Measurements from ENCODE around the gene DHX36. TPM values are rescaled to one million over a fixed set of nuclear protein-coding genes. Genes with fewer than 3 reads are reported as not detected.

Gene DHX36
- total RNA-seq, 1 experiment from 2014 or later, result 117 TPM

- H2AFZ ChIP-seq (ENCODE audit: low read length), result no peak overlapping the region
- no peaks in the 10 kb centered on the region for H4K20me1 ChIP-seq (ENCODE audit: insufficient read depth, low read depth, low read length)
- H3K79me2 ChIP-seq (ENCODE audit: low read length), result peaks cover 31% of the 10 kb centered on the region
- no peaks in the 10 kb centered on the region for H3K9me3 ChIP-seq (ENCODE audit: low read length)
- H3K4me1 ChIP-seq (ENCODE audit: low read length), result no peaks in the 10 kb centered on the region
- H3K4me3 ChIP-seq (ENCODE audit: low read length), result no peak overlapping the region
- H3K9ac ChIP-seq (ENCODE audit: low read length), result no peak overlapping the region
- no peaks in the 10 kb centered on the region for H3K27me3 ChIP-seq (ENCODE audit: low read length)
- no peak for DNase-seq
- H3K27ac ChIP-seq (ENCODE audit: low read length), result no peak overlapping the region
- H3K4me2 ChIP-seq (ENCODE audit: low read depth, low read length, poor library complexity, severe bottlenecking), result no peak overlapping the region
- no peaks in the 10 kb centered on the region for H3K9me2 ChIP-seq (replicated peaks; ENCODE audit: insufficient read depth, low read length)
- H3K36me3 ChIP-seq (ENCODE audit: insufficient read depth, low read length), result peaks cover 87% of the 10 kb centered on the region
Observed at GRCh38 chr3:154275965-154276364, 48.3 kb downstream of the DHX36 start.

- Histone ChIP-seq H3K4me1 (ENCODE audit: low read length) (no peaks in the 10 kb centered on the region), H3K4me2 (ENCODE audit: low read depth, low read length, poor library complexity, severe bottlenecking) (no peak overlapping the region), H3K9me3 (ENCODE audit: low read length) (no peaks in the 10 kb centered on the region), H3K36me3 (ENCODE audit: insufficient read depth, low read length) (peaks cover 86% of the 10 kb centered on the region), H4K20me1 (ENCODE audit: insufficient read depth, low read depth, low read length) (no peaks in the 10 kb centered on the region), H3K79me2 (ENCODE audit: low read length) (peaks cover 28% of the 10 kb centered on the region), H3K27me3 (ENCODE audit: low read length) (no peaks in the 10 kb centered on the region), H2AFZ (ENCODE audit: low read length) (no peak overlapping the region), H3K4me3 (ENCODE audit: low read length) (no peak overlapping the region), H3K27ac (ENCODE audit: low read length) (no peak overlapping the region), H3K9ac (ENCODE audit: low read length) (no peak overlapping the region), H3K9me2 (replicated peaks; ENCODE audit: insufficient read depth, low read length) (no peaks in the 10 kb centered on the region)
- no peak for DNase-seq
Observed at GRCh38 chr3:154275292-154275691, 49.0 kb downstream of the DHX36 start.

GRCh38 chr3:154274348-154274747 is 49.9 kb downstream of the DHX36 start:
- Histone ChIP-seq H3K4me2 (ENCODE audit: low read depth, low read length, poor library complexity, severe bottlenecking) (no peak overlapping the region), H3K9me2 (replicated peaks; ENCODE audit: insufficient read depth, low read length) (no peaks in the 10 kb centered on the region), H3K27me3 (ENCODE audit: low read length) (no peaks in the 10 kb centered on the region), H3K36me3 (ENCODE audit: insufficient read depth, low read length) (peaks cover 86% of the 10 kb centered on the region), H3K9me3 (ENCODE audit: low read length) (no peaks in the 10 kb centered on the region), H3K9ac (ENCODE audit: low read length) (no peak overlapping the region), H3K4me3 (ENCODE audit: low read length) (no peak overlapping the region), H4K20me1 (ENCODE audit: insufficient read depth, low read depth, low read length) (no peaks in the 10 kb centered on the region), H3K4me1 (ENCODE audit: low read length) (no peaks in the 10 kb centered on the region), H2AFZ (ENCODE audit: low read length) (no peak overlapping the region), H3K27ac (ENCODE audit: low read length) (no peak overlapping the region), H3K79me2 (ENCODE audit: low read length) (peaks cover 34% of the 10 kb centered on the region)
- DNase-seq, result no peak

GRCh38 chr3:154273381-154273780 is 50.9 kb downstream of the DHX36 start:
- Histone ChIP-seq H3K9me2 (replicated peaks; ENCODE audit: insufficient read depth, low read length) (no peaks in the 10 kb centered on the region), H2AFZ (ENCODE audit: low read length) (no peak overlapping the region), H3K4me1 (ENCODE audit: low read length) (no peaks in the 10 kb centered on the region), H3K9me3 (ENCODE audit: low read length) (no peaks in the 10 kb centered on the region), H3K27ac (ENCODE audit: low read length) (no peak overlapping the region), H3K4me3 (ENCODE audit: low read length) (no peak overlapping the region), H3K4me2 (ENCODE audit: low read depth, low read length, poor library complexity, severe bottlenecking) (no peak overlapping the region), H3K36me3 (ENCODE audit: insufficient read depth, low read length) (peaks cover 88% of the 10 kb centered on the region), H3K9ac (ENCODE audit: low read length) (no peak overlapping the region), H3K79me2 (ENCODE audit: low read length) (peaks cover 38% of the 10 kb centered on the region), H3K27me3 (ENCODE audit: low read length) (no peaks in the 10 kb centered on the region), H4K20me1 (ENCODE audit: insufficient read depth, low read depth, low read length) (no peaks in the 10 kb centered on the region)
- DNase-seq, result no peak

GRCh38 chr3:154254527-154254926 is 69.8 kb downstream of the DHX36 start:
- H3K9ac ChIP-seq (ENCODE audit: low read length), result no peak overlapping the region
- no peaks in the 10 kb centered on the region for H4K20me1 ChIP-seq (ENCODE audit: insufficient read depth, low read depth, low read length)
- H3K36me3 ChIP-seq (ENCODE audit: insufficient read depth, low read length), result peaks cover 60% of the 10 kb centered on the region
- no peaks in the 10 kb centered on the region for H3K9me3 ChIP-seq (ENCODE audit: low read length)
- no peaks in the 10 kb centered on the region for H3K9me2 ChIP-seq (replicated peaks; ENCODE audit: insufficient read depth, low read length)
- DNase-seq, result no peak
- no peak overlapping the region for H2AFZ ChIP-seq (ENCODE audit: low read length)
- H3K27me3 ChIP-seq (ENCODE audit: low read length), result no peaks in the 10 kb centered on the region
- no peaks in the 10 kb centered on the region for H3K4me1 ChIP-seq (ENCODE audit: low read length)
- no peak overlapping the region for H3K27ac ChIP-seq (ENCODE audit: low read length)
- H3K4me2 ChIP-seq (ENCODE audit: low read depth, low read length, poor library complexity, severe bottlenecking), result no peak overlapping the region
- no peaks in the 10 kb centered on the region for H3K79me2 ChIP-seq (ENCODE audit: low read length)
- H3K4me3 ChIP-seq (ENCODE audit: low read length), result no peak overlapping the region

- Histone ChIP-seq H3K27me3 (ENCODE audit: low read length) (no peaks in the 10 kb centered on the region), H4K20me1 (ENCODE audit: insufficient read depth, low read depth, low read length) (no peaks in the 10 kb centered on the region), H3K9me3 (ENCODE audit: low read length) (no peaks in the 10 kb centered on the region), H3K36me3 (ENCODE audit: insufficient read depth, low read length) (peaks cover 45% of the 10 kb centered on the region), H2AFZ (ENCODE audit: low read length) (no peak overlapping the region), H3K9ac (ENCODE audit: low read length) (no peak overlapping the region), H3K79me2 (ENCODE audit: low read length) (no peaks in the 10 kb centered on the region), H3K27ac (ENCODE audit: low read length) (no peak overlapping the region), H3K4me3 (ENCODE audit: low read length) (no peak overlapping the region), H3K4me1 (ENCODE audit: low read length) (no peaks in the 10 kb centered on the region), H3K9me2 (replicated peaks; ENCODE audit: insufficient read depth, low read length) (no peaks in the 10 kb centered on the region), H3K4me2 (ENCODE audit: low read depth, low read length, poor library complexity, severe bottlenecking) (no peak overlapping the region)
- DNase-seq, result peak; percentile 87
Observed at GRCh38 chr3:154252759-154253638, 71.3 kb downstream of the DHX36 start.

- no peaks in the 10 kb centered on the region for H3K4me1 ChIP-seq (ENCODE audit: low read length)
- no peak overlapping the region for H3K9ac ChIP-seq (ENCODE audit: low read length)
- no peaks in the 10 kb centered on the region for H3K27me3 ChIP-seq (ENCODE audit: low read length)
- H3K4me2 ChIP-seq (ENCODE audit: low read depth, low read length, poor library complexity, severe bottlenecking), result no peak overlapping the region
- H2AFZ ChIP-seq (ENCODE audit: low read length), result no peak overlapping the region
- no peak overlapping the region for H3K27ac ChIP-seq (ENCODE audit: low read length)
- DNase-seq, result peak; percentile 29
- peaks cover 37% of the 10 kb centered on the region for H3K36me3 ChIP-seq (ENCODE audit: insufficient read depth, low read length)
- no peaks in the 10 kb centered on the region for H3K9me2 ChIP-seq (replicated peaks; ENCODE audit: insufficient read depth, low read length)
- no peak overlapping the region for H3K4me3 ChIP-seq (ENCODE audit: low read length)
- no peaks in the 10 kb centered on the region for H3K79me2 ChIP-seq (ENCODE audit: low read length)
- H4K20me1 ChIP-seq (ENCODE audit: insufficient read depth, low read depth, low read length), result no peaks in the 10 kb centered on the region
- no peaks in the 10 kb centered on the region for H3K9me3 ChIP-seq (ENCODE audit: low read length)
Observed at GRCh38 chr3:154251610-154252009, 72.7 kb downstream of the DHX36 start.

- no peaks in the 10 kb centered on the region for H3K9me2 ChIP-seq (replicated peaks; ENCODE audit: insufficient read depth, low read length)
- no peaks in the 10 kb centered on the region for H3K9me3 ChIP-seq (ENCODE audit: low read length)
- H3K4me3 ChIP-seq (ENCODE audit: low read length), result no peak overlapping the region
- H4K20me1 ChIP-seq (ENCODE audit: insufficient read depth, low read depth, low read length), result no peaks in the 10 kb centered on the region
- H3K27ac ChIP-seq (ENCODE audit: low read length), result no peak overlapping the region
- peaks cover 30% of the 10 kb centered on the region for H3K36me3 ChIP-seq (ENCODE audit: insufficient read depth, low read length)
- no peak overlapping the region for H3K4me2 ChIP-seq (ENCODE audit: low read depth, low read length, poor library complexity, severe bottlenecking)
- no peaks in the 10 kb centered on the region for H3K27me3 ChIP-seq (ENCODE audit: low read length)
- H3K9ac ChIP-seq (ENCODE audit: low read length), result no peak overlapping the region
- H2AFZ ChIP-seq (ENCODE audit: low read length), result no peak overlapping the region
- no peaks in the 10 kb centered on the region for H3K4me1 ChIP-seq (ENCODE audit: low read length)
- no peaks in the 10 kb centered on the region for H3K79me2 ChIP-seq (ENCODE audit: low read length)
- DNase-seq, result no peak
Observed at GRCh38 chr3:154250291-154250690, 74.0 kb downstream of the DHX36 start.
